Activated T-cell treated with anti-CD3 and anti-CD28 coated beads for 24 hours (primary cell): ENCODE measurements around the gene GPR50.

Experiments used
- DNase-seq: peaks from one replicate; pipeline ENCODE4 v3.0.0-alpha.2; 2020; ENCODE audit warnings: low read depth

Gene GPR50

GRCh38 chrX:151176231-151176750, at the start of gene GPR50:
GPR50 (plus strand) TSS chrX:151176584; CDS start chrX:151176722, 138 bp downstream.
- DNase-seq, result no peak

DNA sequence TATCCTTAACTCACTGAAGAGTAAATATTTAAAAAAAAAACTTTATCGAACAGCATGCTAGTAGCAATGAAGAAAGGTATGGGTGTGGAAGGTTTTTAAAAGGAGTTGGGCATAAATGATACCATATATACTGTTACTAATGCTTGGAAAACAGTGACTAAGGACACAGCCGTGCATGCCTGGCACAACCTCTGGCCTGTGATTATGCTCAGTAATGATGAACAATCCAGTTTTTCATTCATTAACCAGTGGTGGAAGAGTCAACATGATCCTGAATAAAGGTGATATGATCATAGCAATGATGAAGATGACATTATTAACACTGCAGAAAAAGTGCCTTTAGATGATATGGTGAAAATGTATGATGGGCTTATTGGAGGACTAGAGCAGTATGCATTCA, 43.9 kb upstream of the GPR50 start:
- DNase-seq, result no peak

DNA sequence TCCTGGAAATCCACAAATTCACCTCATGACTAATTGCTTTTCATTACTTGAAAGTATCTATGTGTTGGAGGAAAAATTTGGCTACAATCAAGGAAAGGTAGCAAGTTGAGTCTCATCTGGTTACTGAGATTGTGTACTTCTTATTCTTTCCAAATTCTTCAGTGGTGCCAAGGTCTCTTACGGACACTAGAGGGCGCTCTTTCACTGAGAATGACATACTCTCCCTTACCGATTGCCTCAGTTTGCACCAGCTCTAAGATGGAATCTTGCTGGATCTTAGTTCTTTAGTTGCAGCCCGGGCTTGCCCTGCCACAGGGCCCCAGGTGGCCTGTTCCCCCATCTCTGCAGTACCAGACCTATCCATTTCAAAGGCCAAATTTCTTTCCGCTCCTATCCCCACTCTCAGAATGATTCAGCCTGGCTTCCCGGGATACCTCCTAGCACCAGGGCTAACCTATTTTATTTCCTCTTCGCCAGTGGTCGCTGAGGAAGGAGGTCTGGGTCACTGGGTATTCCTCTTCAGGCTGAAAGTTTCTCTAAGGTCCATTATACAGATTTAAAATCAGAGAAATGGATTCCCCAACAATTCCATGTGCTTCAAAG, 24.6 kb upstream of the GPR50 start:
- peak; percentile 1 for DNase-seq

DNA sequence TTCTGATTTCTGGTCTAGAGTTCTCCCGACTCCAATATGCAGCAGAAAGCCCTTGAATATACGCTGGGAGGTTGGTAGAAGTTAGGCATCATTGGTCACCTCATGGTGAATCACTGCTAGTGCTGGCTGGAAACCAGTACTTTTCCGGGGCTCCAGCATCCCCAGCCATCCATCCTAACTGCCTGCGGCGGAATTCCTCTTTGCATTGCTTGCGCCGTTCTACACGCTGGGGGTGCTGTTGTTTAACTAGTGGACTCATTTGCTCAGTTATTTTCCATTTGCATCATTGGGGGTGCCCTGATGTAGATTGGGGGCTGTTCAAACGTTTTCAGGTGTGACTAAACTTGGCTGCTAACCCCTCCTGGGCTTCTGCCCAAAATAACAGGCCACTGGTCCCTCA, 23.3 kb upstream of the GPR50 start:
- no peak for DNase-seq

DNA sequence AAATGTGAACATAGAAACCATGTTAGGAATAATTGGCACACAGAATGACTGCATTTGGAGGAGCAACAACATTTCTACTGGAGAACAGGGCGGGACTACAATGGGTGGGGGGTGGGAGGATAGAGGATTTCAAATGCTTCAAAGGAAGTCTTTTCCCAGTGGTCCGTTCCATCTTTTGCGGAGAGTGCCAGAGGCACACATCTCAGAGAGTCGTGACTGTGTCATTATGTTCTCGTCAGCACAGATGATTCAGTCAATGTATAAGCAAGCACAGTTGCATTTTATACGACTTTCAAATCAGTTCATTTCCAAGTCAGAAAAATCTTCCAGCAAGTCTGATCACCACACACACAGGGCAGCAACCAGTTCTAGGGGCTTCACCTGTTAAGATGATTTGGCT, 22.7 kb upstream of the GPR50 start:
- no peak for DNase-seq

DNA sequence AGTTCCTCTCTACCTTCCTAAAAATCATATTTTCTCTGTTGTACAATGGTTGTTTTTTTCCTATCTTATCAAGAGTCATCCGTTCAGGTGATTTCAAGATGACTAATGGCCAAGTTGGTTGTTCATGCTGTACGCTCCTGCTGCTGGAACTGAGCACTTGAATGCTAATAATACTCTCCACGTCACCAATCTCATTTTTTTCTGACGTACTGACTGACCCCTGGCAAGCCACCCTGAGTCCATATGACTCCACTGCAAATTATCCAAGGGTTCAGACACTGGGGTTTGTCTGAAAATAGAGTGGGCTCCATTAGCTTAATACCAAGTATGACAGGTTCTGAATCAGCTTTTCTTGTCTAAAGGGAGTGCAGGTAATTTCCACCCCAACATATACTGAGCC, 21.1 kb upstream of the GPR50 start:
- DNase-seq, result no peak

- no peak for DNase-seq
Measured at GRCh38 chrX:151161690-151162089, 14.7 kb upstream of the GPR50 start.

DNA sequence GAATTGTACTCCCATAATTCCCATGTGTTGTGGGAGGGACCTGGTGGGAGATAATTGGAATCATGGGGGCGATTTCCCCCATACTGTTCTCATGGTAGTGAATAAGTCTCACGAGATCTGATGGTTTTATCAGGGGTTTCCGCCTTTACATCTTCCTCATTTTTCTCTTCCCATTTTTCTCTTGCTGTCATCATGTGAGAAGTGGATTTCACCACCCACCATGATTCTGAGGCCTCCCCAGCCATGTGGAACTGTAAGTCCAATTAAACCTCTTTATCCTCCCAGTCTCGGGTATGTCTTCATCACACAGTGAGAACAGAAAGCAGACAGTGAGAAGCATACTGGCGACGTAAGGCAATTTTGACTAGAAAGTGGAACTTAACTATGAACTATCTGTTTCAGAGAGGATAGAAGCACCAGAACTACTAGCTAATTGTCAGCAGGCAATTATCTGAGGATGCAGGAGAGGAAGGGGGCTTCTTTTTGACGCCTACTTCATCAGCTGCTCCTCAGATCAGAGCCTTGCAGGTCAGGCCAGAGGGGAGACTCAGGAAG, 8.5 kb upstream of the GPR50 start:
- DNase-seq, result no peak

DNA sequence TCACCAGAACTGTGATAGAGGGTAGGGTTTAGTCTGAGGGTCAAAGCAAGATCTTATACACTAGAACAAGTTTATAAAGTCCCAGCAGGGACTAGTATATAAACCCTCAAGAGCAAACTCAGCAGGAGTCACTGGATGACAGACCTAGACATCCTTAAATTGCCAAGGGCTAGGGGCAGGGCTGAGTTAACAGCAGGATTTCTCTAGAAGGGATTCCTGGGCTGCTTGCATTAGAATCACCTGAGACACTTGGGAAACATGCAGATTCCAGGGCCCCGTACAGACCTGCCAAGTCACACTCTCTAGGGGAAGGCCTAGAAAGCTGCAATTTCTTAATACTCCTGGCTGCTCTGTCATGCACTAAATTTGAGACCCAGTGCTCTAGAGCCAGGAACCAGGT, 6.6 kb upstream of the GPR50 start:
- DNase-seq, result no peak

GRCh38 chrX:151174581-151175282, 1.7 kb upstream of the GPR50 start:
- no peak for DNase-seq

DNA sequence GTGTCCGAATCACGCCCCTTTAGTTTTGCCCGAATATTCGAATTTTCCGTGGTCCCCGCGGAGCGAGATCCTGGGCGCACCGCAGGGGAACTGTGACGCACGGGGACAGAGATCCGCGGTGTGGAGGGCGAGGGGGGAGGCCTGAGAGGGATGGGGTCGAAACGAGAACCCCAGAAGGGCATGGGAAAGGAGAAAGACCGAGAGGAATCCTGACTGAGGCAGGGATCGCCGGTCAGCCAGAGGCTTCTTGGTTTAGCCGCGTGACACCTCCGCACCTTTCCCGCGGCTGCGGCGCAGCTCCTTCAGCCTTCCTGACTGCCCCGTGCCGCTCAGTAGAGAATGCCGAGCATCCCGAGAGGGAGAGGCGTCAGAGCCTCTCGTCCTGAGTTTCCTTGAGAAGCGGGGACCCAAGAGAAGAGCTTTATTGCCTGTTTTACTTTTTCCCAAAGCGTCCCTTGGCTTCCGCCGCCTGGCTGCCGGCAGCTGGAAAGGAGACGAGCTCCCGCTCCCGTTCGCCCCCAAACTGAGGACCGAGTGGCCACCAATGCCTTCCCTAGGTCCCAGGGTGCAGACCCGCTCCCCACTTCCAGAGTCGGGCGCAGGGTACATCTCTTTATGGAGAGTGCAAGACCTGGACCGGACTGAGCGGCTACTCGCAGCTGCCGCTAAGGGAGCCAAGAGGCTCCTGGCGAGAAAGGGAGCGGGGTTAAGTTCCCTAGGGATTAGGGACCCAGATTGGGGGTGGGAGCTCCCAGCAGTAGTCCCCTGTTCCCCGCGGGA, 911 bp upstream of the GPR50 start:
- no peak for DNase-seq

DNA sequence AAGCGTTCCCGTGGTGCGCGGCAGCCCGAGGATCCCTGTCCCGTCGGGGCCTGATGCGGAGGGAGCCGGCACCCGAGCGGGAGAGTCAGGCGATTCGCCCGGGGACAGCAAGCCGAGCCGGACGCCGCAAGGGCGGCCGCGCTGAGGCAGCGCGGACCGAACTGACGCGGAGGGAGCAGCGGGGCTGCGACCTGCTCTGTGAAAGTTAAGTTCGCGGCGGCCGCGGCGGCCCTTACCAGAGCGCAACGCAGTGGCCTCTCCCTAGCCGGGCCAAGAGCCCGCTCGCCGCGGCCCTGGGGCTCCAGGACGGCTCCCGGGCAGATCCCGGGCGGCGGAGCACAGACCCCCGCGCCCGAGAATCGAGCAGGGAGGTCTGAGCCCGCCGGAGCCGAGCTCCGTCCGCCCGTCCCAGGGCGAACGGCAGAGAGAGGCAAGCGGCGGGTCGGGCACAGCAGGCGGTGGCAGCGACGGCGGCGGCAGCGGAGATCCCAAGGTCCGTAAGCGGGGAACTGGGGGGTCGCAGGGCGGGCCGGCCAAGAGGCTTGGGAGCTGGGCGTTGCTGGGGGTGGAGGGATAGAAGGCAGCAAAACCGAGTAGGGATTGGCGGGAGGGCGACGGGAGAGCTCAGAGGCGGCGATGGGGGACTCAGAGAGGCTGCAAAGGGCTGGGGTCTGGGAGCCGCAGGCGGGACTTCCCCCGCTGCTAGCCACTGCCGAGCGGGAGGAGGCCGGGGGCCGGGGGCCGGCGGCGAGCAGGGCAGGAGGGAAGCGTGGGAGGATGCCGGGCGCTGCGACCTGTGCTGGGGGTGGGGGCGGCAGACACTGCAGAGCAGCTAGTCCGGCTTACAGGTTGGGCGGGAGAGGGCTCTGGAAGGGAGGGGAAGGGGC, 1.0 kb downstream of the GPR50 start:
- DNase-seq, result no peak

DNA sequence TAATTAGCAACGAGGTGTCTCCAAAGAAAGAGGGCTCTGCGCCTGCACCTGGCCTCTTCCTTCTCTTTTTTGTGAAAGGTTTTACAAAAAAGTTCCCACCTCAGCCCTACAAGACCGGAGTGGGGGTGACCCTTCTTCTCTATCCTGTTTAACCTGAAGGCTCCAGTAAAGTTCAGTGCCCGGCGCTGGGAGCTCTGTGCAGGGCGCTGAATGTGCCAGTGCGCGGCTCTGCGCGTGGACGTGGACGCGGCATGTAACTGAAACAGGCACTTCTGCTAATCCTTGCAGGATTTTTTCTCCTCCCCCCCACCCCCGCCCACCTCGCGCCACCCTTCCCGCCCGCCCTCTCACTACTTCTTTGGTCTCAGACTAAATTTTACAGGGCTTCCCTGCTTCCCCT, 2.4 kb downstream of the GPR50 start:
- no peak for DNase-seq

DNA sequence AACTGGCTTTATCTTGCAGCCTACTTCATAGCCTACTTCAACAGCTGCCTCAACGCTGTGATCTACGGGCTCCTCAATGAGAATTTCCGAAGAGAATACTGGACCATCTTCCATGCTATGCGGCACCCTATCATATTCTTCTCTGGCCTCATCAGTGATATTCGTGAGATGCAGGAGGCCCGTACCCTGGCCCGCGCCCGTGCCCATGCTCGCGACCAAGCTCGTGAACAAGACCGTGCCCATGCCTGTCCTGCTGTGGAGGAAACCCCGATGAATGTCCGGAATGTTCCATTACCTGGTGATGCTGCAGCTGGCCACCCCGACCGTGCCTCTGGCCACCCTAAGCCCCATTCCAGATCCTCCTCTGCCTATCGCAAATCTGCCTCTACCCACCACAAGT, 4.0 kb downstream of the GPR50 start:
- DNase-seq, result no peak

DNA sequence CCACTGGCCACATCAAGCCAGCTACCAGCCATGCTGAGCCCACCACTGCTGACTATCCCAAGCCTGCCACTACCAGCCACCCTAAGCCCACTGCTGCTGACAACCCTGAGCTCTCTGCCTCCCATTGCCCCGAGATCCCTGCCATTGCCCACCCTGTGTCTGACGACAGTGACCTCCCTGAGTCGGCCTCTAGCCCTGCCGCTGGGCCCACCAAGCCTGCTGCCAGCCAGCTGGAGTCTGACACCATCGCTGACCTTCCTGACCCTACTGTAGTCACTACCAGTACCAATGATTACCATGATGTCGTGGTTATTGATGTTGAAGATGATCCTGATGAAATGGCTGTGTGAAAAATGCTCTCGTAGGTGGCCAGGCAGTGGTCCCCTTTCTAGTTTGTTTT, 4.7 kb downstream of the GPR50 start:
- DNase-seq, result no peak

DNA sequence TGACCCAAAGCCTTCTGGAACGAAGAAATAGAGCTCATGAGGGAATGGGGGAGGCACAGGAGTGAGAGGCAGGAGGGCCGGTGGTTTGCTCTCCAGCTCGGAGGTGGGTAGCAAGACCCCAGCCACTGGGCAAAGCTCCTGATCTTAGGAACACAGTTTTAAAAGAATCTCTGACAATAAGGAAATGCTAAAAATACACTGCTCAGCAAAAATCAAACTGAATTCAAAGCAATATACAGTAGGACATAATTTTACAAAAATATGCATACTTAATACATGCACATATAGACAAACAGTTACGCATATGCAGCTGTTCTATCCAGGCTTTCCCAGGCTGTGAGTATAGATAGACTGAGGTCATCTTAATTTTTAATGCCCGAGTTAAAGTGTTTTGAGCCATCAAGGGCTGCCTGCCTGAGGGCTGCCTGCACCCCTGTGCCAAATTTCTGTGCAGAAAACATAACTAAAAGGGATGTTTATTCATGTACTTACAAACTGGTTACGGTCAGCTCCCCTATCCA, 6.9 kb downstream of the GPR50 start:
- DNase-seq, result no peak

DNA sequence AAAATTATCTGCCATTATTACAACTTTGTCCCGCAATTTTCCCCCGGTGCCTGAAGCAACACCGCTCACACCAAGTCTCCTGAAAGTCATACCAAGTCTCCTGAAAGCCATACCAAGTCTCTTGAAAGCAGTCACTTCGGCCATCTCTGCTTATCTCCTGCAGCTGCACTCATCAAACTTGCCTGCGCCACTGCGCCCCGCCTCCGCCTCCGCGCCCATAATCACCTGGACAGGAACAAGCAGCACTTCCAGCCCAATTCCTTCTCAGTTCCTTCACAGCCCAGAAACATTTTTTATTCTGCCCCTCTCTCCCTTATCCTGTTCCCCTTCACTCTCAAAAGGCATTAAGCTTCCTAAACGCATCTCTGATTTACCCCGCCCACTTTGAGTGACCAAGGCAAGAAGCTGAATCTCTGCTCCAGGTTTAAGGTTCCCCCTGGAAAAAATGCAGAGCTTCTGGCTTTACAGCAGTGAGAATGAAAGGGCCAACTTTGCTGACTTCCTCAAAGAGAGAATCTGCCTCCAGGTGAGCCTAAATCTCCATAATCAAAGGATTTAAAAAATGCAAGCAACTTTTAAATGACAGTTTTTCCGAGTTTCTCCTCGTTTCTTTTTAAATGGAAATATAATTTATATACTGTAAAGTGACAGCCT, 7.7 kb downstream of the GPR50 start:
- no peak for DNase-seq

DNA sequence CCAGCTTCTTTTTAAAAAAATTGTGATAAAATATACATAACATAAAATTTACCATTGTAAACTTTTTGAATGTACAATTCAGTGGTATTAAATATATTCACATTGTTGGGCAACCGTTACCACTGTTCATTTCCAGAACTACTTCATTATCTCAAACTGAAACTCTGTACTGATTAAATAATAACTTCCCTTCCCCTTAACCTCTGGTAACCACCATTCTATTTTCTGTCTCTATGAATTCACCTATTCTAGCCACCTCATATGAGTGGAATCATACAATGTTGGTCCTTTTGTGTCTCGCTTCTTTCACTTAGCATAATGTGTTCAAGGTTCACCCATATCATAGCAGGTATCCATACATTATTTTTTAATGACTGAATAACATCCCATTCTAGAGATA, 8.3 kb downstream of the GPR50 start:
- DNase-seq, result no peak

DNA sequence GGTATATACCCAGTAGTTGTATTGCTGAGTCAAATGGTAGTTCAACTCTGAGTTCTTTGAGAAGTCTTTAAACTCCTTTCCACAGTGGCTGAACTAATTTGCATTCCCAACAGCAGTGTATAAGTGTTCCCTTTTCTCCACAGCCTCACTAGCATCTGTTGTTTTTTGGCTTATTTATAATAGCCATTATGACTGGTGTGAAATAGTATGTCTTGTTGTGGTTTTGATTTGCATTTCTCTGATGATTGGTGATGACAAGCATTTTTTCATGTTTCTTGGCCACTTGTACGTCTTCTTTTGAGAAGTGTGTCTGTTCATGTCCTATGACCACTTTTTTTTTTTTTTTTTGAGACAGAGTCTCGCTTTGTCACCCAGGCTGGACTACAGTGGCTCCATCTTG, 30.5 kb downstream of the GPR50 start:
- DNase-seq, result no peak

DNA sequence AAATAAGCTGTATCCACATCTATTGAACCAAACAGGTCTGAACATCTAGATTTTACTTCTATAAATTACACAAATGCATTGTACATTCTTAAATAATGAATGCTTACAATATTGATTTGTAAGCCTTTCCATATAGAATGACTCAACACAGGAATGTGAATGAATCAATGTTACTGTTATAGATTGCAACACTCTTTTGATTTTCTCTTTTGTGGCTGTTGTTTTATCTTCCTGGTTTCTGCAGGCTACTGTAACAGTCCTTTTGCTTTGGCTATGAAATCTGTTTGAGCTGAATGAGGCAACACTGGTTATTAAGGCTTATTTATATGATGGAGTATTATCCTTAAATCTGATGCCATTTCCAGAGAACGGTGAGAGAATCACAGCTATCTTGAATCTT, 49.5 kb downstream of the GPR50 start:
- no peak for DNase-seq

DNA sequence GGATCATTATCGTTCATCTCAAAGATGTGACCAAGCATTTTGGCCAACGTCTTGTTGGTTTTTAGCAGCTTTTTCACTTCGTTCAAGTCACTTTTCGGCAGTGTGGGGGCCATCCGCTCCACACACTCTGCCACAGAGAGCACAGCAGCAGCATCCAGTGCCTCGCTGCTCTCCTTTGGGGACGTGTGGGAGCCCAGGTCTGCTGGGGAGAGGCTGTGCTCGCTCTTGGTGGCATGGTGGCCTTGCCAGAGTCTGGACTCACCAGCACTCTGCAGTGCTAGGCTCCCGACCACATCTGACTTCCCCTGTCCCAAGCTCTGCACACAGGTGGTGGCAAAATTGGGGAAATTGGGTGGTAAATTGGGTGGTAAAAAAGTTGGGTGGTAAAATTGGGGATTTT, 50.6 kb downstream of the GPR50 start:
- no peak for DNase-seq
